Sigmoid colon (tissue), 7 donors: Measurements from ENCODE around the gene CASQ2. TPM values are rescaled to one million over a fixed set of nuclear protein-coding genes. Genes with fewer than 3 reads are reported as not detected.
A peak's percentile ranks its signal among the peaks of the same experiment; 100 is the strongest.

Experiments used
- DNase-seq: peaks from one replicate; pipeline ENCODE4 v3.0.0-alpha.2; 2019
- H3K27ac ChIP-seq, 4 donors: fragments of 200-600 bp; sonication (generic); one replicate each; pipeline ENCODE4 v1.5.1; 2016 to 2019; ENCODE audit warnings: mild to moderate bottlenecking in 1 of 4
- H3K27me3 ChIP-seq, 3 donors: fragments of 200-600 bp; sonication (generic); one replicate each; pipeline ENCODE4 v1.5.1; 2019; ENCODE audit warnings: mild to moderate bottlenecking in 1 of 3
- H3K36me3 ChIP-seq, 4 donors: fragments of 200-600 bp; sonication (generic); one replicate each; pipeline ENCODE4 v1.5.1; 2016 to 2019
- H3K4me1 ChIP-seq, 4 donors: fragments of 200-600 bp; sonication (generic); one replicate each; pipeline ENCODE4 v1.5.1; 2017 to 2019
- H3K4me3 ChIP-seq, 4 donors: fragments of 200-600 bp; sonication (generic); one replicate each; pipeline ENCODE4 v1.5.1; 2017 to 2019; ENCODE audit warnings: mild to moderate bottlenecking in 2 of 4, moderate library complexity in 1 of 4
- H3K9me3 ChIP-seq, 4 donors: fragments of 200-600 bp in 3 of 4; sonication (generic) in 3 of 4; one replicate each; pipeline versions ENCODE4 v1.5.1 to v1.6.1; 2013 to 2019
- CTCF ChIP-seq, 4 experiments: fragments of 450-650 bp in 3 of 4; fragments of 200-600 bp in 1 of 4; IDR thresholded peaks; one replicate each; pipeline ENCODE4 v1.5.1; 2016 to 2019; ENCODE audit warnings: antibody characterized with exemption in 4 of 4, mild to moderate bottlenecking in 3 of 4, moderate library complexity in 2 of 4
- EP300 ChIP-seq, 4 donors: sonication (generic); formaldehyde crosslinking; IDR thresholded peaks; one replicate each; pipeline ENCODE4 v1.6.1; 2017; ENCODE audit warnings: antibody characterized with exemption in 4 of 4
- POLR2A ChIP-seq, 2 donors: fragments of 450-650 bp; IDR thresholded peaks; one replicate each; pipeline ENCODE4 v1.6.1; 2016; ENCODE audit warnings: antibody characterized with exemption in 2 of 2, mild to moderate bottlenecking in 2 of 2, moderate library complexity in 2 of 2
- POLR2AphosphoS5 ChIP-seq, 4 donors: sonication (generic); formaldehyde crosslinking; IDR thresholded peaks; one replicate each; pipeline ENCODE4 v1.6.1; 2017; ENCODE audit warnings: antibody characterized with exemption in 4 of 4
- WGBS, 2 donors: extraction: QIAGEN DNeasy Blood & Tissue Kit; methylation state at CpG; one replicate each; pipeline ENCODE4 v1.1.7; 2013; 5-methylcytosine and 5-hydroxymethylcytosine counted together
- intact Hi-C: fragments of 100-400 bp; cut with DNase I; formaldehyde crosslinking; loops from one replicate; pipeline ENCODE4 v1.15.1; 2023
- polyA plus RNA-seq, 3 donors: library from polyadenylated mRNA; stranded (reverse); fragments of 200-250 nt; gene quantifications; one replicate each; pipeline ENCODE4 v1.2.3, GENCODE V29; 2013
- total RNA-seq, 4 donors: library from RNA; depleted of rRNA; stranded (reverse); fragments of >200 nt; gene quantifications; one replicate each; pipeline ENCODE4 v1.1.0, GENCODE V29; 2016
- donor health status: healthy with polysubstance abuse.
- donor health status: Bipolar disorder and iron deficiency.
- donor health status: healthy.

The CASQ2 gene
- total and polyA plus RNA-seq, 7 donors = 0.46 to 160 (median 58.3) TPM

GRCh38 chr1:115676498-115677181 is 91.9 kb downstream of the CASQ2 start:
- H3K4me3 ChIP-seq = no peak overlapping the region
- WGBS, 2 donors = 21 to 71% methylated on average over 7 of the region's 7 CpGs
- H3K27me3 ChIP-seq = no peaks in the 10 kb centered on the region
- intact Hi-C loops = loop anchor here (5.0 kb wide), 1 partner anchor 34 kb away; the partner anchor contains the start of gene VANGL1
- no peak for DNase-seq
- peaks cover 0 to 79% (median 72%) of the 10 kb centered on the region in 4 donors for H3K4me1 ChIP-seq
- peak overlapping the region in 3 of 4 donors; percentile 81 to 93 (median 82) for H3K27ac ChIP-seq
- TF ChIP-seq CTCF (IDR thresholded peaks at IDR 0.05) (no peak), POLR2A (IDR thresholded peaks at IDR 0.05) (no peak), EP300 (IDR thresholded peaks at IDR 0.05) (no peak), POLR2AphosphoS5 (IDR thresholded peaks at IDR 0.05) (no peak)
- no peaks in the 10 kb centered on the region for H3K36me3 ChIP-seq
- no peaks in the 10 kb centered on the region for H3K9me3 ChIP-seq

- Histone ChIP-seq H3K4me3 (no peak overlapping the region), H3K36me3 (peaks cover 0 to 4% (median 0%) of the 10 kb centered on the region in 4 donors), H3K4me1 (peaks cover 0 to 81% (median 65%) of the 10 kb centered on the region in 4 donors), H3K27ac (peak overlapping the region in 3 of 4 donors; percentile 77 to 93 (median 85)), H3K27me3 (no peaks in the 10 kb centered on the region), H3K9me3 (no peaks in the 10 kb centered on the region)
- intact Hi-C loops = no loop called here
- TF ChIP-seq CTCF (IDR thresholded peaks at IDR 0.05) (no peak), POLR2A (IDR thresholded peaks at IDR 0.05) (no peak), EP300 (IDR thresholded peaks at IDR 0.05) (no peak), POLR2AphosphoS5 (IDR thresholded peaks at IDR 0.05) (no peak)
- WGBS, 2 donors = 95% methylated on average over 13 of the region's 13 CpGs
- no peak for DNase-seq
Measured at GRCh38 chr1:115672224-115673009, 96.1 kb downstream of the CASQ2 start.

- peaks cover 0 to 4% (median 0%) of the 10 kb centered on the region in 4 donors for H3K36me3 ChIP-seq
- no peak overlapping the region for H3K4me3 ChIP-seq
- H3K27me3 ChIP-seq = no peaks in the 10 kb centered on the region
- WGBS, 2 donors = 29 to 66% methylated on average over 19 of the region's 19 CpGs
- TF ChIP-seq EP300 (IDR thresholded peaks at IDR 0.05) (no peak), CTCF (IDR thresholded peaks at IDR 0.05) (no peak), POLR2A (IDR thresholded peaks at IDR 0.05) (no peak), POLR2AphosphoS5 (IDR thresholded peaks at IDR 0.05) (peak in 1 of 4 donors; percentile 9)
- DNase-seq = no peak
- H3K4me1 ChIP-seq = peaks cover 0 to 84% (median 62%) of the 10 kb centered on the region in 4 donors
- intact Hi-C loops = no loop called here
- peak overlapping the region; percentile 62 to 93 (median 81) for H3K27ac ChIP-seq
- no peaks in the 10 kb centered on the region for H3K9me3 ChIP-seq
Measured at GRCh38 chr1:115671176-115671934, 97.2 kb downstream of the CASQ2 start.

- Histone ChIP-seq H3K36me3 (peaks cover 0 to 6% (median under 1%) of the 10 kb centered on the region in 4 donors), H3K9me3 (no peaks in the 10 kb centered on the region), H3K4me3 (no peak overlapping the region), H3K27ac (peak overlapping the region; percentile 62 to 93 (median 81)), H3K4me1 (peaks cover 0 to 85% (median 61%) of the 10 kb centered on the region in 4 donors), H3K27me3 (no peaks in the 10 kb centered on the region)
- 19 to 58% methylated on average over 14 of the region's 14 CpGs for WGBS, 2 donors
- no peak for TF ChIP-seq CTCF (IDR thresholded peaks at IDR 0.05)
- no peak for TF ChIP-seq EP300 (IDR thresholded peaks at IDR 0.05)
- TF ChIP-seq POLR2AphosphoS5 (IDR thresholded peaks at IDR 0.05) = peak in 1 of 4 donors; percentile 9
- no peak for TF ChIP-seq POLR2A (IDR thresholded peaks at IDR 0.05)
- DNase-seq = no peak
- intact Hi-C loops = no loop called here
Measured at GRCh38 chr1:115670476-115671175, 97.9 kb downstream of the CASQ2 start.
